ENCODE data around the gene KRT3.

Gene KRT3

DNA sequence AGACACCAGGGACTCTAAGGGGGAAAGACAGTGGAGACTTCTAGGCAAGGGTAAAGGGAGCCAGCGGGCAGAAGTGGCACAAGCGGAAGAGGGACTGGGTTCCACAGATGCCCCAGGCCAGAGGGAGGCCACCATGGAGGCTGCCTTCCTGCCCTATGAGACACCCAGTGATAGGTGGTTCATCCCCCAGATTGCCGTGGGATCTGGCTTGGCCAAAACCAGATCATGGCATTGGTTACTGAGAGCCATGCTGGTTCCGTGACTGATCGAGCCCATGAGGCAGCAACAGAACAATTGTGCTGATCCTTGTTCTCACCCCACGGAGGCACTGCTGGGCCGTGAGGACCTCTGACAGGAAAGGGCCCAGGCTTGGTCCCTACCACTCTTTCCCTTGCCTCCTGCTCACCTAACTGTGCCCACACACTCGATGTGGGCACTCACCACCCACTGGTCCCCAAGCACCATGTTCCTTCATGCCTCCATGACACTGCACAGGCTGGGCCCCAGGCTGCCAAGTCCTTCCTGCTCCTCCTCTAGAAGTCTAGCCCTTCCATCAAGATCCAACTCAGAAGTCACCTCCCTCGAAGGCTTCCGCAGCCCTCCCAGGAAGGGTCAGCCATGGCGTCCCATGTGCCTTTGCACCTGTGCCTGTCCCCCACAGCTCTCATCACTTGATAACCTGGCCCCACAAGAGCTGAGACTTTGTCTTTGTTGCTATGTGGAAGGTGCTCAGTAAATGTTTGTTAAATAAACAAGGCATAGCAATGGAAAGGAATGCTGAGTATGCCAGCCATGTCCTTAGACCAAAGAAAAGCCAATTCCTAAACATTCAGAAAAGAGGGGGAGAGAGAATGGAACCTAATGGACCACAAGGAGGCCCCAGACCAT, 30.9 kb upstream of the KRT3 start:
- DNase-seq, result no peak

DNA sequence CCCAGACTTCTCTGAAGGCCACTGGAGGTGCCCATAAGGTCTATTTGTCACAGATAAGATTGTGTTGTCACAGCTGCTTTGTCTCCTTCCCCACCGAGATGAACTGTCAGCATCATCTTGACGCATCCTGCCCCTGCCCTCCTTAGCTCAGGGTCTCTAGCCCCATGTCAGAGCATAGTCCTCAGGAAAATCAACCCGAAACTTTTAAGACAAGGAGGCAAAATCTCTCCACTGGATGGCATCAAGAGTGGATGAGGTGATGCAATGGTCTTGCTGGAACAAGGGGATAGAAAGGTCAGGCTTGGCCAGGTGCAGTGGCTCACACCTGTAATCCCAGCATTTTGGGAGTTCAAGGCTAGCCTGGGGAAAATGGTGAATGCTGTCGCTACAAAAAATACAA, 30.0 kb upstream of the KRT3 start:
- DNase-seq, result no peak

DNA sequence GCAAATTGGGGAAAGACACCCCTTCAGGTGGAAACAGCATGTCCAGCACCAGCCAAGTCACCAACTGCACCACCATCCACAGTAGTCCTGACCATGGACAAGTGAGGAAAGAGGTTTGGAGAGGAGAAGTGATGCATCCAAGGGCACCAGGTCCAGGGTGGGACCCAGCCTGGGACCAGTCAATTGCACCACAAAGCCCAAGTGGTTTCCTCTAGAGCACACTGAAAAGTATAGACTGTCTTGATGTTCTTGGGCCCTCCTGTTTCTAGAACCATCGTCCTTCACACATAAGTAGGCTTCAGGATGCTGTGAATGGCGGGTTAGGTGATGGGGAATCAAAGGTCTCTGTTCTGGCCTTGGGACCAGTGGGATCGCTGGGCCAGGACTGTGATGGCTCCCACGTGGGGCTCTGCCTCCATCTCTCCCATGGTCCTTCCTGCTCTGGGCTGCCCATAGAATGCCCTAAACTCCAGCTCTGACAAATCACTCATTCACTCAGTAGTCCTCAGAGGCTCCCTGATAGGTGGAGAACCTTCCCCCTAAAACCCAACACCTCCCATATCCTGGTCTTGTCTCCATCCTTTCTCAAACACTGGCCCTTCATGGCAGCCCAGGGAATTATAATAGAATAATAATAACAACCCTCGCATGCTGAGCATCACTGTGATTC, 29.0 kb upstream of the KRT3 start:
- DNase-seq, result no peak

DNA sequence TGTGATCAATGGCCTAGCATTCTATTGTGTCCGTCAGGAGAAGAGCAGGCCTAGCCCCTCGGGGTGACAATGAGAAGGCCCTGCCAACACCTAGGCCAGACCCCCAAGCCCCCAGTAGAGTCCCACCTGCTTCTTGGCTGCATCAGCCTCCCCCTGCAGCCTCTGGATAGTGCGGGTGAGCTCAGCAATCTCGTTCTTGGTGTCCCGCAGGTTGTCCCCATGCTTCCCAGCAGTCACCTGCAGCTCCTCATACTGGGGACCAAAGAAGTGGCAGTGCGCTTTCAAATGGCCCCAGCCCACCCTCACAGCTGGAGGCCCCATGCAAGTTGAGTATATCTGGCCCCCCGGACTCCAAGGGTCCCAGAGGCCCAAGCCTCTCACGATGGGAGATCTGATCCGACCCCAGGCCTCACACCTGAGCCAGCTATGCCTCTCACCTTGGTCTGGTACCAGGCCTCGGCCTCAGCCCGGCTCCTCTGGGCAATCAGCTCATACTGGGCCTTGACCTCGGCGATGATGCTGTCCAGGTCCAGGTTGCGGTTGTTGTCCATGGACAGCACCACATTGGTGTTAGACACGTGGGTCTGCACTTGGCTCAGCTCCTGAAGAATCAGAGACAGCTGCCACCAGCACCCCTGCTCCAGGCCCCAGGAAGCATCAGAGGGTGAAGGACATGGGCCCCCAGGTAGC, 28.0 kb upstream of the KRT3 start:
- DNase-seq, result no peak

DNA sequence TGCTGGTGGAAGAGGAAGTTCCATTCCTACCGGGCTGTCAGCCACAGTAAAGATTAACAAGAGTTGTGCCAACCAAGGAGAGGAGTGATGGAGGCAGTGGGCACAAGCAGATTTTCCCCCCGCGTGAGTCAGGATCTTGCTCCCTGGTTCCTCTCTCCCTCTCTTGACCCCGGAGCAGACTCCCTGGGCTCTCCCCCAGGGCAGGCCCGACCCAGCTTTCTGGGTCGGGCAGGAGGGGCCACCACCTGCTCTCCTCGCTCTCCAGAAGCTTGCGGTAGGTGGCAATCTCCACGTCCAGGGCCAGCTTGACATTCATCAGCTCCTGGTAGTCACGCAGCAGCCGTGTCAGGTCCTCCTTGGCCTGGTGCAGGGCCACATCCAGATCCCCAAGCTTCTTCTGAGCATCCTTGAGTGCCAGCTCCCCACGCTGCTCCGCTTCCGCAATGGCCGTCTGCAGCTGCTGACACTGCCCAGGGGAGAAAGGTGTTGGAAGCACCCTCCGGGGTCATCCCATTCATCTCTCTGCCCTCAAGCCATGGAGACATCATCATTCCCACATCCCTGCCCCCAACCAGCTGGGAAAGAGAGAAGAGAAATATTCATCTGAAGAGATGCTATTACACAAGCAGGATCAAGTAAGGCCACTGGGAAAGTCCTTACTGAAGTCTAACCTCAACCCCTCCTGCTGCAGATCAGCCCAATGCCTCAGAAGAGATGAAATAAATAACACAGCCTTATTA, 27.0 kb upstream of the KRT3 start:
- no peak for DNase-seq

DNA sequence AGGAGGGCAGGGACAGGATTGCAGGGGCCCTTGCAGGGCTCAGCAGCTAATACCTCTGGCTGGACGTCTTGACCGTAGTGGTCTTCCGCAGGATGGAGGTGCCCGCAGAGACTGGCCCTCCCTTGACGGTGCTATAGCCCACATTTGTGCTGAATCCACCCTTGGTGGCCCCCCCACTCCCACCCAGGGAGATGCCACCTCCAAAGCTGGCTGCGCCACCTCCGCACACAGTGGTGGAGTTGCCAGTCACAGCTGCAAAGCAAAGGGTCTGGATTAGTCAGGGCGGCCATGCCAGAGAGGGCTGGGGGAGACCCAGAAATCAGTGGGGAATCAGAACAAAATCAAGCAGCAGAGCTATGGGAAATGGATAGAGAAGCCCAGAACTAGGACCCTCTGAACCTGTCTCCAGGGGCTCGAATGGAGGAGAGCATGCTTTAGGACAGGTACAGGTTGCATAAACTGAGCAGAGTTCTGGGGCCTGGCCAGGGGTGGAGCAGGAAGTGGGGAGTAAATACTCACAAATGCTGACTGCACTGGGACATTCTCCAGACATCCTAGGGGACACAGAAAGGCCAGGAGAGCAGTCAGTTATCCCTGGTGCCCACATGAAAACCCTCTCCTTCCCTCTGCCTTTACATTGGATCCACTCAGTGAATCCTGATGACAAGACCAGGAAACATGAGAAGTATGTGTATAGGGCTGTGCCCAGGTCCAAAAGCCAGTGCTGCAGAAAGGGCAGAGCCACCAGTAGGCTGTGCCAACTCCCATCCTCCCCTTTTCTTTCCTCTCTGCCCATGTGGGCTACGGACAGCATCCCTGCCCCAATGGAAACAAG, 26.1 kb upstream of the KRT3 start:
- DNase-seq, result no peak

DNA sequence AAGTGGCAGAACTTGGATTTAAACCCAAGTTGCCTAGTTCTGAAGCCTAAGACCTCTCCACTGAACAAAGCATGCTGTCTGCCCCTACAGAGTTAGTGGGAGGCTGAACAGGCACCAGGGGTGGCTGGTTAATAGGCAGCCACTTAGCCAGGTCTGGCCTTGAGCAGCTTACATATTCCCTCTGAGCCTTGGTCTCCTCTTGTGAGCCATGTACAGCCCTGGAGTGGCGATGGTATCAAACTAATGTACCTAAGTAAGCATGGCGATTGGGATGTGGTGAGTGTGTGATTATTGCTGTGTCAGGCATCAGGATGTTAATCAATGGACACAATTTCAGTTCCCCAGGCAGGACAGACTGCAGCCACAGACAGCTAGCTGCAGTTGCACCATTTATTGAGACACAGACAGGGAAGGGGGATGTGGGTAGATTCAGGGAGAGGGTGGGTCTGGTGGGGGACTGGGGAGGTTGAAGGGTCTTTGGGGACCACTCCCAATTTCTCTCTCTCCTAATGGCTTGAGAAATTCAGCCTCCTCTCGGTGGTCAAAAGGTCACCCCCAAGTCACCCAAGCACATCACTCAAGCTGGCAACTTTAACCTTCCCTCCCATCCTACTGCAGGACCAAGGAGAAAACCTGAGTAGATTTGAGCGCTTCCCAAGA, 25.3 kb upstream of the KRT3 start:
- DNase-seq, result no peak

DNA sequence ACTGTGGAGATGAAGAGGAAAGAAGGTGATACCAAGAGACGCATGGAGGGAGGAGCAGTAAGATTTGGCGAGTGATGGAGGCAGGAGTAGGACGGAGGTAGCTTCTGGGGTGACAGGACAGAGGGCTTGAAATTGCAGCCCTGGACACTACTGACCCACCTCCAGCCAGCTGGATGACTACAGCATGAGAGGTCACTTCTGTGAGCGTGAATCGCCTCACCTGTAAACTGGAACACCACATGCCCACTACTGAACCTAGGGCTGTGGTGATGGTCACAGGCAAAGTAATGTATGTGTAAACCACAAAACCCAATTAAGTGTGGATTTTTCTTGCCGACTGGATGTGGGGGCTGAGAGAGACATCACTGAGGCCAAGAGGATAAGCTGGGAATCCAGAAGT, 24.6 kb upstream of the KRT3 start:
- DNase-seq, result no peak

DNA sequence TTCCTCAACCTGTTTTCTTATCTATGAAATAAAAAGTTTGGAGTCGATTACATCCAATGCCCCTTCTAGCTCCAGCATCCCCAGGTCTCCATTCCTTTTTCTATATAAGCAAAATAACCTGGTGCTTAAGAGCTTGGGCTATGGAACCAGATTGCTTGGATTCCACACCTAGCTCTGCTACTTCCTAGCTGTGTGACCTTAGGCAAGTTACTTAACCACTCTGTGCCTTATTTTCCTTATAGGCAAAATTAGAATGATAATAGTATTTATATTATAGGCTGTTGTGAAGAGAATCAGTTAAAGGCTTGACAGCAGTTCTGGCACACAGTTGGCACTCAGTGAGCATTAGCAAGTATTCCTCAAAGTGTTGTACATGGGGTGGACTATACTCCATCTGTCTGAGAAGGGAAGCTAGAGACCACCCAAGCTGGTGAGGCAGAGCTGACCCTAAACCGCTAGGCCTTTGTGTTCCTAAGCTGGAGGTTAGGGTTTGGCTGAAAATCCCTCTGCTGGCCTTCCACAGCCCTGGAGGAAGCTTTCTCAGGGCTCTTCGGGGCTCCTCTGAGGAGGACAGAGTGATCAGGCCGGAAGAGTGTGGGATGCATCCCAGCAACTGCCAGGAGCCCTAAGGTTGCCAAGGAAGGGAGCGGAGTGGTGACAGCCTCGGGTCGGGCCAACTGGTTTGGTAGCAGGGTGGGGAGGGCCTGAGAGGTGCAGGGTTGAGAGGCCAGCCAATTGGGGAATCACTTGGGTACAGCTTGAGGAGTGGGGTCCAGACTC, 24.0 kb upstream of the KRT3 start:
- no peak for DNase-seq

DNA sequence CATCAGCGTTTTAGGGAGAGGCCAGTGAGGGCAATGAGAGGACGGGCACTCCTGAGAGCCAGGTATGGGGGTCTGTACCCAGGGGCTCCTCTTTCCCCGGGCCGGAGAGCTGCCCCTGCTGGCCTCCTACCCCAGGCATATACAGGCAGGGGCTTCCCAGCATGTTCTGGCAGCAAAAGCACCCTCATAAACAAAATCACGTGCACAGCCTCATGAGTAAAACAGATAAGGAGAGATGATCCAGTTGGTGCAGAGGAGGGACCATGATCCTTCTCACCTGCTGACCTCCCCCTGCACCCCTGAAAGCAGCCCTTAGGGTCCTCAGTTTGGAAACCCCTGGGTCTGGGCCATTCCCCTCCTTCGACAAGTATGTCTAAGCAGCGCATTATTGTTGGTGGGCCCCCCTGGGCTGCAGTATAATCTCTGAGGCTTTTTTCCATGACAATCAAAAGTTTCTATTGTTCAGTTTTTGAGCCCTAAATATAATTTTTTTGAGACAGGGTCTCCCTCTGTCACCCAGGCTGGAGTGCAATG, 23.0 kb upstream of the KRT3 start:
- DNase-seq, result no peak

DNA sequence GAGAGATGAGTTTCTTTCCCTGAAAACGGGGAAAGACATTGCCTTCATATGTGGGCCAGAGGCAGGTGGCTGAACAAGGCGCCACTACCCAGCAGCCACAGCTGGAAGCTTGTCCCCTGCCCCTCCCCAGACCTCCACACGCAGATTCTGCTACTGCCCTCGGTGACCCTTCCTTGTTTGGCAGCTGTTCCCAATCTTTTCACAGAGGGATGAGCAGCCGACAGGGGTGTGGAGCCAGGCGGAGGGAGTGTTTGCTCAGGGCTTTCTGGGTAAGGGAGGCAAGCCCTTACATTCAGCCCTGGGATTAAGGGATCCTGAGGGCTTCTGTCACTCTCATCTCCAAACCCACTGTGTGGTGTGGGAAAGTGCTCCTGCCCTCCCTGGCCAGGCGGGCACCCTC, 22.5 kb upstream of the KRT3 start:
- DNase-seq, result no peak

DNA sequence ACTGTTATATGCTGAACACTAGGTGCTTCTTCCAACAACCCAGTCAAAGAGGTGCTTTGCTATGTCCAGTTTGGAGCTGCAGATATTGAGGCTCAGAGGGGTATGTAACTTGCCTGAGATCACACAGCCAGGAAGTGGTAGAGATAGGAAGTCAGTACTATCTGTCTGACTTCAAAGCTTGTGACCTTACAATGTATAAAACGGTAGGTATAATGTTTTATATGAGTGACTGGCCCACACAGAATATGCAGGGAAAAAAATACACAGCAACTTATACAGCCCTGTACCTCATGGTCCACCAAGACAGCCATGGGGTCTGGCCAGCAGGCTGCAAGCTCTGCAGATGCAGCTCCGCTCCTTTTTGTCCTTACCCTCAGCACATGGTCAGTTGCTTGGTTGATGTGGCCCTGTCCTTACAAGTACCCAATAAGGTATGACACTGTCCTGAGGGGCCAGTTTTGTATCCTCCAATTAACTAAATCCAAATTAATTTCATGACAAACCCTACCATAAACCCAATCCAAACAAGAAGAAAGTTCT, 21.9 kb upstream of the KRT3 start:
- no peak for DNase-seq

DNA sequence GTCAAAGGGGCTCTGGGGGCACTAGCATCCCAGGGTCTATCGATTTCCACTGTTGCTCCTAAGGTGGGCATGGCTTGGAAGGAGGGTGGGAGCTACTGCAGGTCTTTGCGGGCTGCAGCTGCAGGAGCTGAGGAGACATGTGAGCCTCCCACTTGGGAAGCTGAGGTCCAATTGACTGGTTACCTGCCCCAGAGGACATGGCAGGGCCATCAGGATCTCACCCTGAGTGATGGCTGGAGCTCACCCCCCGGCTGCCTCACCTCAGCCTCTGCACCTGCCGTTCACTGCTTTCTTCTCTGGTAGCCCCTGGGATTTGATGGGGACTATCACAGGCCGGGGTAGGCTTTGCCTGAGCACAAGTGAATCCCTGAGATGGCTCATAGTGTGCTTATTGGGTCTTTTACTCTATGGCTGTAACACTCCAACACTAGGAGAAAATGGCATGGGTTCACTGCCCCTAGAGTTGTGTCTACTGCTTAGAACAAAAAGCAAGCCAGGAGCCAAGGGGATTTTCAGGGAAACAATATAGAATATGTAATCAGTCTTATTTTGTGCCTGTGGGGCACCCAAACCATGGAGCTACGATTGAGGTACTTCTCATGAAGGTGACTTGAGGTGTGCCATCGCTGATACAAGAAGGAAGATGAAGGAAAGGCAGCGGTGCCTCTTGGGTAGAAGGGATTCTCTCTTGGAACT, 21.2 kb upstream of the KRT3 start:
- DNase-seq, result no peak

DNA sequence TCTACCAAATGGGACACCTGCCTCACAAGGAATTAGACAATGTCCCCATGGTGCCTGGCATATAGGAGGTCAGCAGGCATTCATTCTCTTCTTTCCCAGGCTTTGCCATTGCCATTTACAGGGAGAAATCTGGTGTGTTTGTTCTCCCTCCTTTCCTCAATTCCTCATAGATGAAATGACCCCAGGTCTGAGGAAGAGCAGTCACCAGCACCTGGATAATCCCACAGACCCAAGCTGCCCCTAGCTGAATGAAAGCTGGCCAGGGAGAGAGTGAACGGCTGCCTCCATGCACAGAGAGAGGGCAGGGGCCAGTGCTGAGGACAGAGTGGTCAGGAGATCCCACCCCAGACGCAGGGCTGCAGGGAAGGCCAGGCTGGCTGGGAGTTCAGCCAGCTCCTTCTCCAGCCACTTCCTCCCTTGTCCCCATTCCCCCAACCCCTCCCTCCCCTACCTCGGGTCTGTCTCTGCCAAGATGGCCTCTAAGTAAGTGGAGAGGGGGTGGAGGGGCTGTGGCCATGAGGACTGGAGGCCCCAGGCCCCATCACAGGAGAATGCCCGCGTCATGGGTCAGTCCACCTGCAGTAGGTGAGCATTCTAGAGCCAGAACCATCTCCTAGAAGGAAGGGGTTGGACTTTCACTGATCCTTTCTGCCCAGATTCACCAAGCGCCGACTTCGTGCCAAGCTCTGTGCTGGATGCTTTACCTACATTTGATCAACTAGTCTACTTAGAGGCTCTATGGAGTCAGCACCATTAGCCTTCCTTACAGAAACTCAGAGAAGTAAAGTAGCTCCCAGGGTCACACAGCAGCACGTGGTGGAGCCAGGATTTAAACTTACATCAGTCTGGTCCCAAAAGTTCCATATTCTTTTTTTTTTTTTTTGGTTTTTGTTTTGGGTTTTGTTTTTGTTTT, 20.0 kb upstream of the KRT3 start:
- DNase-seq, result no peak

DNA sequence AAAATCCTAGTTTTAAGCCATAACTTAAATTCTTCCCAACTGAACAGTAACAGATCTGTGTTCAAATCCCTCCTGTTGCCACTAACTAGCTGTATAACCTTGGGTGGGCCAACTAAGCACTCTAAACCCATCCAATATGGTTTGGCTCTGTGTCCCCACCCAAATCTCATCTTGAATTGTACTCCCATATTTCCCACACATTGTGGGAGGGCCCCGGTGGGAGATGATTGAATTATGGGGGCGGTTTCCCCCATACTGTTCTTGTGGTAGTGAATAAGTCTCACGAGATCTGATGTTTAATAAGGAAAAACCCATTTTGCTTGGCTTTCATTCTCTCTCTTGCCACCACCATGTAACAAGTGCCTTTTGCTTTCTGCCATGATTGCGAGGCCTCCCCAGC, 19.2 kb upstream of the KRT3 start:
- DNase-seq, result no peak

DNA sequence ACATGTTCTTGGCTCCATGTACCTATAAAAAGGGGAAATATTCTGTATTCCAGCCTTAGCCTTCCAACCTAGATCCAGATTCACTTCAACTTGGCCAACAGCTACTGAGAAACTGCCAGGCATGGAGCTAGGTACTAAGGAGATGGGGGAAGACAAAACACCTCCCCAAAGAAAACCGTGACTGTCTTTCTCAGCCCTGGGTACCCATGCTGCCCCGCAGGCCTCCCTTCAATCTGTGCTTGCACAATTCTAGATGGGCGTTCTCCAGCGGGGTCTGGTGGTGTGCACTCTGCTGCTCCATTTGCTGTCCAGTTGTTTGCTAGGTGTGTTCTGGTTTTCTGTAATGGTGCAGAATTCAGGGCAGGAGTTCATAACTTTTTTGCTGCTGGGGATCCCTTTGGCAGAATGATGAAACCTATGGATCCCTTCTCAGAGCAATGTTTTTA, 18.8 kb upstream of the KRT3 start:
- DNase-seq, result no peak

DNA sequence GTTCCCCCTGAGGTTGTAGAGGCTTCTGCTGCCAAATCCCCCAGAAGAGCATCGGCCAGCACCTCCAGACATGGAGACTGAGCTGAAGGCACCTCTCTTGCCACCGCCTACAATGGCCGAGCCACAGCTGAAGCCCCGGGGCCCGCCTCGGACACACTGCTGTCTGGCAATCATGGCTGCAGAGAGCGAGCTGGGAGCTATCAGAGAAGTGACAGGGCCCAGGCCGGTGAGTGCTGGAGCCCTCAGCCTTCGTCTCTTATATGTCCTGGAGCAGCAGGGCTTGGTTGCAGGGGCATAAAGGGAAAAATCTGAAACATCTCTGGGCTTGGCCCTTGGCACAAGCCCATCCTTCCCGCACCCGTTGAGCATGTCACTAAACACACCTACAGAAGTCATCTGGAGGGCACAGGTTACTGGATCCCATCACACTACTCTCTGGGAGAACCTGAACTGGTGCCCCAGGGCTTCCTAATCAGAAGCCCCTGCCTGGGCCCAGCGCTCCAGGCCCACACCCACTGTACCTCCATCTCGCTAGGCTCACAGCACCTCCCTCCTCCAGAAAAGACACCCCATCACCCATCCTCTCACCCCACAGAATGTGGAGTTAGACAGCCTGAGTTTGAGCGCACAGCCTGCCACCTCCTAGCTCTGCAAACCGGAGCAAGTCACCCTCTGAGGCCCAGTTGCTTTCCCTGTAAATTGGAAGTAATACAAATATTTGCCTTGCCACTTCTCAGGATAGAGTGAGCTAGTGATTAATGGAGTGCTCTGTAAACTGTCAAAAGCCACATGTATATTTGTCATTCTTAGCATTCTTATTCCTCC, 18.2 kb upstream of the KRT3 start, which contains the start of gene KRT4:
Gene KRT4, minus strand, starts transcription at position 232 of the 825 bp plus-strand sequence. Its CDS starts 58 bp downstream, at position 174.
- no peak for DNase-seq
